ENCODE data around the gene ONECUT2.
"Not testable (repeated sequence)": the region's sequence is repeated elsewhere in the genome, so short reads cannot be mapped to it uniquely, and the experiment has no call there.

The ONECUT2 gene

GRCh38 chr18:57434536-57435494, at the start of gene ONECUT2:
Gene ONECUT2 (plus strand): TSS chr18:57435374. CDS start chr18:57435717, 343 bp downstream.
- peak; percentile 55 for DNase-seq

GRCh38 chr18:57389271-57389670, 45.9 kb upstream of the ONECUT2 start:
- no peak for DNase-seq

- DNase-seq = no peak
Observed at GRCh38 chr18:57390044-57390443, 45.1 kb upstream of the ONECUT2 start.

- not testable (repeated sequence) for DNase-seq
Observed at GRCh38 chr18:57394749-57395148, 40.4 kb upstream of the ONECUT2 start.

GRCh38 chr18:57396831-57397230, 38.3 kb upstream of the ONECUT2 start:
- DNase-seq = not testable (repeated sequence)

- DNase-seq = no peak
Observed at GRCh38 chr18:57397440-57398132, 37.6 kb upstream of the ONECUT2 start.

- no peak for DNase-seq
Observed at GRCh38 chr18:57404345-57404744, 30.8 kb upstream of the ONECUT2 start.

- no peak for DNase-seq
Observed at GRCh38 chr18:57409650-57410049, 25.5 kb upstream of the ONECUT2 start.

GRCh38 chr18:57410749-57411148, 24.4 kb upstream of the ONECUT2 start:
- DNase-seq = no peak

GRCh38 chr18:57416542-57416941, 18.6 kb upstream of the ONECUT2 start:
- no peak for DNase-seq

GRCh38 chr18:57422313-57422872, 12.8 kb upstream of the ONECUT2 start:
- no peak for DNase-seq

GRCh38 chr18:57423821-57424220, 11.4 kb upstream of the ONECUT2 start:
- DNase-seq = no peak

- no peak for DNase-seq
Observed at GRCh38 chr18:57425096-57425495, 10.1 kb upstream of the ONECUT2 start.

- DNase-seq = no peak
Observed at GRCh38 chr18:57426187-57426586, 9.0 kb upstream of the ONECUT2 start.

GRCh38 chr18:57427429-57428201, 7.6 kb upstream of the ONECUT2 start:
- DNase-seq = no peak

GRCh38 chr18:57428221-57429150, 6.7 kb upstream of the ONECUT2 start:
- no peak for DNase-seq

GRCh38 chr18:57429167-57430078, 5.8 kb upstream of the ONECUT2 start:
- no peak for DNase-seq

GRCh38 chr18:57430079-57431001, 4.8 kb upstream of the ONECUT2 start:
- no peak for DNase-seq

- DNase-seq = no peak
Observed at GRCh38 chr18:57431002-57431382, 4.2 kb upstream of the ONECUT2 start.

All from stimulated activated CD4-positive, alpha-beta T cell treated with anti-CD3 and anti-CD28 coated beads, Interleukin-12 subunit alpha, Interleukin-12 subunit beta, amount 100 ng/mL, for 4 hours (primary cell).